Endothelial cell of umbilical vein (primary cell): ENCODE measurements around the gene TARP.

ENCODE experiments used
- BruUV-seq: library from RNA; stranded (reverse); fragments of 400-500 nt; replicated peaks from 2 replicates; lab custom pipeline; 2021; lab: Mats Ljungman, UMichigan
- CTCF ChIA-PET: fragments of 300-600, 350-600 bp; sonication (Branson Sonifier 250); formaldehyde crosslinking; loops from one replicate; lab custom pipeline; 2021; ENCODE audit warnings: antibody characterized with exemption, inconsistent platforms; lab: Charles Lee
- POLR2A ChIA-PET: fragments of 300-600, 350-600 bp; sonication (Branson Sonifier 250); formaldehyde crosslinking; loops from one replicate; lab custom pipeline; 2021; ENCODE audit warnings: antibody characterized with exemption, inconsistent platforms; lab: Charles Lee
- DNase-seq: peaks from one replicate; pipeline ENCODE4 v3.0.0-alpha.2; 2011; ENCODE audit warnings: low read depth, low spot score
- FAIRE-seq: peaks from 2 replicates; lab custom pipeline; 2011; peaks lifted over from hg19 to GRCh38; lab: Jason Lieb, UNC
- H2AFZ ChIP-seq: 2 replicates; pipeline ENCODE4 v1.6.0; 2012; ENCODE audit warnings: low read depth, low read length, control low read depth, inconsistent platforms
- H3K27ac ChIP-seq: 2 replicates; pipeline ENCODE4 v1.5.1; 2011; ENCODE audit warnings: low read depth, mild to moderate bottlenecking, control low read depth, low read length, moderate library complexity; ENCODE audit not compliant: insufficient read depth
- H3K27me3 ChIP-seq, 2 experiments: 2 replicates each; pipeline versions ENCODE4 v1.6.0 to v1.6.1; 2011; ENCODE audit warnings: low read length in 2 of 2, mixed read lengths in 1 of 2; ENCODE audit not compliant: control insufficient read depth in 2 of 2, insufficient read depth in 2 of 2
- H3K36me3 ChIP-seq, 2 experiments: 2 replicates in 1 of 2; 3 replicates in 1 of 2; pipeline ENCODE4 v1.5.1; 2011; ENCODE audit warnings: low read length in 2 of 2, mild to moderate bottlenecking in 1 of 2, moderate library complexity in 1 of 2; ENCODE audit not compliant: control insufficient read depth in 2 of 2, insufficient read depth in 2 of 2; ENCODE audit errors: extremely low read depth in 1 of 2
- H3K4me1 ChIP-seq: 3 replicates; pipeline ENCODE4 v1.5.1; 2011; ENCODE audit warnings: mild to moderate bottlenecking, low read length; ENCODE audit not compliant: control insufficient read depth, insufficient read depth; ENCODE audit errors: extremely low read depth
- H3K4me2 ChIP-seq: 2 replicates; pipeline ENCODE4 v1.6.1; 2011; ENCODE audit warnings: low read length, control low read depth, mixed read lengths; ENCODE audit not compliant: insufficient read depth
- H3K4me3 ChIP-seq, 3 experiments: fragments of 200-600 bp in 1 of 3; sonication (generic), shearing (Covaris generic) in 1 of 3; replicated peaks in 1 of 3; 2 replicates each; pipeline ENCODE4 v1.5.1; 2011 to 2016; ENCODE audit warnings: control low read depth in 3 of 3, low read length in 3 of 3, mild to moderate bottlenecking in 2 of 3, inconsistent platforms in 1 of 3, low read depth in 1 of 3, moderate library complexity in 1 of 3; ENCODE audit not compliant: insufficient read depth in 1 of 3
- H3K79me2 ChIP-seq: 2 replicates; pipeline ENCODE4 v1.6.0; 2012; ENCODE audit warnings: low read length, inconsistent platforms; ENCODE audit not compliant: control insufficient read depth, insufficient read depth
- H3K9ac ChIP-seq: replicated peaks from 2 replicates; pipeline ENCODE3; 2011; ENCODE audit warnings: low read length, control low read depth; ENCODE audit not compliant: insufficient read depth; ENCODE audit errors: extremely low read depth
- H3K9me1 ChIP-seq: replicated peaks from 3 replicates; pipeline ENCODE4 v1.6.0; 2011; ENCODE audit warnings: mild to moderate bottlenecking, low read length; ENCODE audit not compliant: control insufficient read depth, insufficient read depth; ENCODE audit errors: extremely low read depth
- H3K9me3 ChIP-seq: replicated peaks from 2 replicates; pipeline ENCODE4 v1.5.1; 2012; ENCODE audit warnings: low read length, inconsistent platforms; ENCODE audit not compliant: control insufficient read depth, insufficient read depth
- H4K20me1 ChIP-seq: replicated peaks from 2 replicates; pipeline ENCODE3; 2011; ENCODE audit warnings: mild to moderate bottlenecking, low read length; ENCODE audit not compliant: control insufficient read depth, insufficient read depth; ENCODE audit errors: extremely low read depth
- CTCF ChIP-seq, 2 donors: IDR thresholded peaks; 1 replicate in 1 of 2; 2 replicates in 1 of 2; pipeline ENCODE4 v1.5.1; 2011; ENCODE audit warnings: low read length in 2 of 2, mild to moderate bottlenecking in 2 of 2, moderate library complexity in 2 of 2, control low read depth in 1 of 2, inconsistent platforms in 1 of 2, low read depth in 1 of 2; ENCODE audit not compliant: insufficient read depth in 1 of 2; ENCODE audit errors: extremely low read depth in 1 of 2
- EZH2 ChIP-seq: IDR thresholded peaks from 2 replicates; pipeline ENCODE4 v1.6.1; 2012; ENCODE audit warnings: borderline replicate concordance, low read depth, mild to moderate bottlenecking, moderate library complexity, low read length, inconsistent platforms; ENCODE audit not compliant: severe bottlenecking
- FOS ChIP-seq: IDR thresholded peaks from 2 replicates; pipeline ENCODE4 v1.6.1; 2011; ENCODE audit warnings: mild to moderate bottlenecking, low read length, moderate library complexity, borderline replicate concordance; ENCODE audit not compliant: insufficient read depth
- GATA2 ChIP-seq: IDR thresholded peaks from 2 replicates; pipeline ENCODE4 v1.7.0; 2011; ENCODE audit warnings: low read depth, mild to moderate bottlenecking, moderate library complexity, mixed read lengths, low read length; ENCODE audit not compliant: insufficient read length, insufficient read depth
- JUN ChIP-seq: IDR thresholded peaks from 2 replicates; pipeline ENCODE4 v1.6.1; 2011; ENCODE audit warnings: borderline replicate concordance, low read depth; ENCODE audit not compliant: insufficient read length, insufficient read depth
- MYC ChIP-seq: IDR thresholded peaks from one replicate; pipeline ENCODE4 v1.6.1; 2011; ENCODE audit warnings: mild to moderate bottlenecking, low read depth, low read length
- POLR2A ChIP-seq: IDR thresholded peaks from 2 replicates; pipeline ENCODE4 v1.6.1; 2012; ENCODE audit warnings: low read depth, mild to moderate bottlenecking, control low read depth, low read length
- POLR2AphosphoS5 ChIP-seq: IDR thresholded peaks from 2 replicates; pipeline ENCODE4 v1.6.1; 2012; ENCODE audit warnings: low read depth, mild to moderate bottlenecking, control low read depth, low read length, moderate library complexity; ENCODE audit not compliant: insufficient read depth
- dilution Hi-C: fragments of 300-500 bp; cut with MboI; formaldehyde crosslinking; loops from one replicate; pipeline ENCODE4 v1.15.0; 2019; ENCODE audit warnings: low sequenced_read_pairs; ENCODE audit not compliant: extremely low pct_ligation_motif_present
- intact Hi-C: fragments of 100-400 bp; cut with micrococcal nuclease; formaldehyde crosslinking; loops from one replicate; pipeline ENCODE4 v1.10.0; 2022

TARP gene

GRCh38 chr7:38321515-38321944 lies 48.1 kb upstream of the TARP start:
- H3K27ac ChIP-seq: no peak overlapping the region
- no peak overlapping the region for H3K4me2 ChIP-seq

More at GRCh38 chr7:38321515-38321944, 48.1 kb upstream of the TARP start:
- Histone ChIP-seq H3K36me3 (no peaks in the 10 kb centered on the region), H3K9ac (no peak overlapping the region), H3K79me2 (no peaks in the 10 kb centered on the region), H3K4me1 (no peaks in the 10 kb centered on the region), H3K27me3 (peaks cover 0 to 10% of the 10 kb centered on the region in 2 experiments), H4K20me1 (no peaks in the 10 kb centered on the region), H2AFZ (no peak overlapping the region), H3K4me3 (no peak overlapping the region), H3K9me3 (no peaks in the 10 kb centered on the region), H3K9me1 (no peaks in the 10 kb centered on the region)
- BruUV-seq: no TSS peak
- POLR2A ChIA-PET: no interaction called here
- TF ChIP-seq FOS: peak; percentile 84
- no peak for TF ChIP-seq CTCF (IDR thresholded peaks at IDR 0.05; ENCODE audit: extremely low read depth in 1 of 2, insufficient read depth in 1 of 2, low read depth in 1 of 2, low read length in 2 of 2)
- TF ChIP-seq EZH2: no peak
- no peak for TF ChIP-seq GATA2
- no peak for TF ChIP-seq MYC
- TF ChIP-seq POLR2AphosphoS5: no peak
- TF ChIP-seq JUN: peak; percentile 41
- TF ChIP-seq POLR2A: no peak
- DNase-seq (no peak), FAIRE-seq (no peak)
- intact Hi-C loops: no loop called here
- CTCF ChIA-PET: interaction anchor here (0.7 to 4.5 kb wide), 7 partner anchors 10 to 213 kb away, joined by 3 to 28 read pairs (median 4); no protein-coding TSS in a partner anchor
- dilution Hi-C loops: no loop called here
